Measurements from ENCODE around the gene INO80D. TPM values are rescaled to one million over a fixed set of nuclear protein-coding genes. Genes with fewer than 3 reads are reported as not detected.

The INO80D gene
- total RNA-seq, 1 experiment from 2014 or later = 46.0 TPM

GRCh38 chr2:206095536-206096332 is 9.8 kb upstream of the INO80D start:
- H3K4me1 ChIP-seq (ENCODE audit: insufficient read depth, low read length) = peaks cover 2% of the 10 kb centered on the region
- Mint-ChIP-seq H3K9me3 (no peaks in the 10 kb centered on the region), H3K27me3 (ENCODE audit: low read depth) (no peaks in the 10 kb centered on the region), H3K36me3 (ENCODE audit: insufficient read depth in 1 of 3, low read depth in 3 of 3) (peaks cover 0 to 4% (median 0%) of the 10 kb centered on the region in 3 experiments; a peak in 1 of 7 replicates), H3K4me1 (peaks cover 8 to 15% of the 10 kb centered on the region in 2 experiments; a peak in 3 of 4 replicates), H3K27ac (no peak overlapping the region), H3K4me3 (no peak overlapping the region)
- no peak overlapping the region for H2BK12ac ChIP-seq (ENCODE audit: insufficient read length, low read depth, low read length)
- H2BK120ac ChIP-seq (ENCODE audit: low read depth, low read length, poor library complexity, severe bottlenecking) = no peak overlapping the region
- no peak for TF ChIP-seq CTCF (conservative IDR thresholded peaks at IDR 0.05)
- no peak overlapping the region for H4K91ac ChIP-seq (ENCODE audit: insufficient read length, low read depth, low read length)
- H3K9ac ChIP-seq (ENCODE audit: extremely low read depth, insufficient read length, low read length) = no peak overlapping the region
- no peak overlapping the region for H3K4me2 ChIP-seq (ENCODE audit: insufficient read depth, insufficient read length, low read length)
- no peak overlapping the region for H2AK5ac ChIP-seq (ENCODE audit: insufficient read length, low read length)
- H3K14ac ChIP-seq (ENCODE audit: insufficient read depth, low read length) = no peak overlapping the region
- H3K23ac ChIP-seq (ENCODE audit: insufficient read length, low read depth, low read length) = no peak overlapping the region
- no peaks in the 10 kb centered on the region for H4K20me1 ChIP-seq (ENCODE audit: control insufficient read depth, insufficient read depth, insufficient read length)
- H3K79me1 ChIP-seq (ENCODE audit: insufficient read depth, low read depth, low read length, poor library complexity, severe bottlenecking) = no peaks in the 10 kb centered on the region
- no peak overlapping the region for H3K4ac ChIP-seq (ENCODE audit: low read depth, low read length)
- no peak overlapping the region for H2BK5ac ChIP-seq (ENCODE audit: insufficient read length, low read length)
- H3K27me3 ChIP-seq (ENCODE audit: insufficient read depth, low read length) = no peaks in the 10 kb centered on the region
- H4K5ac ChIP-seq (ENCODE audit: insufficient read length, low read depth, low read length) = no peak overlapping the region
- no peak overlapping the region for H3T11ph ChIP-seq (ENCODE audit: low read length)
- H2BK20ac ChIP-seq (ENCODE audit: low read depth, low read length, poor library complexity, severe bottlenecking) = no peak overlapping the region
- DNase-seq = no peak
- H3K79me2 ChIP-seq (ENCODE audit: insufficient read depth, low read length) = no peaks in the 10 kb centered on the region
- H3K18ac ChIP-seq (ENCODE audit: insufficient read length, low read depth, low read length) = no peak overlapping the region
- H3K27ac ChIP-seq (ENCODE audit: insufficient read length, low read depth, low read length) = no peak overlapping the region
- H3K56ac ChIP-seq (ENCODE audit: insufficient read length, low read depth, low read length) = no peak overlapping the region
- no peak overlapping the region for H4K8ac ChIP-seq (replicated peaks; ENCODE audit: insufficient read length, low read depth, low read length)
- no peak overlapping the region for H2BK15ac ChIP-seq (ENCODE audit: low read depth, low read length)
- H3K23me2 ChIP-seq (ENCODE audit: insufficient read length, low read depth, low read length, poor library complexity, severe bottlenecking) = no peaks in the 10 kb centered on the region
- no CpG with 5 or more reads among the region's 3 CpGs for WGBS (ENCODE audit: extremely low coverage, insufficient read length, low lambda C conversion rate)
- no peak overlapping the region for H2AFZ ChIP-seq (ENCODE audit: low read length)
- no peaks in the 10 kb centered on the region for H3K9me3 ChIP-seq (ENCODE audit: control insufficient read depth, low read depth, low read length)

Data from H9 (cell line).